HG03520 (cell line): ENCODE results near the gene NR3C2.
"Not testable (repeated sequence)": the region's sequence is repeated elsewhere in the genome, so short reads cannot be mapped to it uniquely, and the experiment has no call there.

Source experiments
- ATAC-seq: cut with Tn5 transposase; IDR thresholded peaks from one replicate; pipeline ENCODE4 v1.9.1; 2021; ENCODE audit warnings: mild to moderate bottlenecking, moderate library complexity; ENCODE audit not compliant: unreplicated experiment

NR3C2 gene

DNA sequence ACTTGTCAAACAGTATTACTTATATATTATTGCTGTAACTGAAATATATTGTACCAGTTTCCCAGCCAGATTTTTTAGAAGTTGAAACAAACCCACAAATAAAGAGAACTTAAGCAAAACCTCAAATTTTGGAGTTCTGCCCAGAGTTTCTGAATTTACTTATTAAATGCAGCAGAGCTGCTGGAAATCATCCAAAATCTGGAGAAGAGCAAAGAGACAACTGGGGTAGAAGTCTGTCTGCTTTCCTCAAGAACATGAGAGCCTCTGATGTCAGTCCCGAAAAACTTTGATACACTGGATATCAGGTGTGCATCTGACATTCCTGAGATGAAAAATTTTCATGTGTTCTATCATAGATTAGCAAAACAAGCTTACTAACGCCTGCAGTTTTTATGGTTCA, 325.9 kb downstream of the NR3C2 start:
- ATAC-seq: no peak

DNA sequence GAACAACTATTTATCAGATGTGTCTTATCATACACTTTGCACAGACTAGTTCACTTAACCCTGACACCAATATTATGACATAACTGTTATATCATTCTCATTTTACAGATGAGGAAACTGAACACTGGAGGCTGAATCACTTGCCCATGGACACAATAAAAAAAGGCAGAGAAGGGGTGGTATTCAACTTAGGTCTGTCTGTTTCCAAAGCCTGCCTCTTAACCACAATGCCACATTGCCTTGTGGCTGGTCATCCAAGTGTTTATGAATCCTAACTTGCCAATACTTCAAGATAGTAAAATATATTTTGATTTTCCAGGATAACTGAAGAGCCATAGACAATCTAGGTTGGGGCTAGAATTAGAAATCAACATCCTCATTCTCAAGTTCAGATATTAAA, 327.8 kb downstream of the NR3C2 start:
- no peak for ATAC-seq

DNA sequence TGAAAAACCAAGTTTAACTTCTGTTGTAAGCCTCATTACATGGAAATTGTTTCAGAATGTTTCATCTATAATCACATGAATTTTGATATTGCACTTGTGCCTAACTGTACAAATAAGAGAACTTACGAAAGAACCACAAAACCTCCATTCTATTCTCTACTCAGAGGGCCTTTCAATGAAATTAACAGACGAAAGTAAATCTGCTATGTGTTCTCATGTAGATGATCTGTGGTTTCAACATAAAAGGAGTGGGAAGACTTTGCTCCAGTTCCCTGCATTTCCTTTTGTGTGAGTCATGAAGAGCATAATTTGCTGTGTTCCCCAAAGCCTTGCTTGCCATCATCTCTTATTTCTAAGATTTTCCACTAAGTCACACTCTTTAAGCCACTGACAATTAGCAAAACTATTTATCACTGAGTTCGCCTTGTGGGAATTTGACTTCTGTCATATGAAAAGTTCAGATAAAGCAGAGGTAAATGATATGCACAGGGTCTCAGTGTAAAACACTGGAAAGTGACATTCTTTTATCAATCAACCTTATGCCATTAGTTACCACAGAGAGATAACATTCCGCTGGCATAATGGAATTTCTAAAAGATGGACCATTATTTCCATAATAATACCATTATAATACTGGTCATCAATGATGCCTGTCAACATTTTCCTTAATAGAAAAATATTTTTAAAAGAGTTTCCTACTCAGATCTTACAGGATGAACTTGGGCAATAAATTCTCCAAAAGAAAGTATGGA, 329.8 kb downstream of the NR3C2 start:
- no peak for ATAC-seq

DNA sequence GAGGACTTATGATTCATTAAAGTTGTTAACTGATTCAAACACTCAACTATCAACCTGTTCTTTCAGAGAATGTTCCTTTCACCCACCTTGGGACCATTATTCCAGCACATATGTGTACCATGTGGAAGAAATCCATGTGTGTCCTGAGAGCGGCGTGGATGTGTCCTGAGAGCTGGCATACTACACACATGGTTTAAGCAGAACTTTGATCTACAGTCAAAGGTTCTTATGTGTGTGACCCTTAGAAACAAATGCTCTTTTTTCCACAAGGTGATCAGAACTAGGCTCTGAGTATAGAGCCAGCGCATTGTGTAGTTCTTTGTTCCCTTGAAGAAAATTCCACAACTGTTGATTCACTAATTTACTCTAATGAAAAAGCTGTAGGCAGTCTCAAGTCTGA, 332.0 kb downstream of the NR3C2 start:
- ATAC-seq: no peak

DNA sequence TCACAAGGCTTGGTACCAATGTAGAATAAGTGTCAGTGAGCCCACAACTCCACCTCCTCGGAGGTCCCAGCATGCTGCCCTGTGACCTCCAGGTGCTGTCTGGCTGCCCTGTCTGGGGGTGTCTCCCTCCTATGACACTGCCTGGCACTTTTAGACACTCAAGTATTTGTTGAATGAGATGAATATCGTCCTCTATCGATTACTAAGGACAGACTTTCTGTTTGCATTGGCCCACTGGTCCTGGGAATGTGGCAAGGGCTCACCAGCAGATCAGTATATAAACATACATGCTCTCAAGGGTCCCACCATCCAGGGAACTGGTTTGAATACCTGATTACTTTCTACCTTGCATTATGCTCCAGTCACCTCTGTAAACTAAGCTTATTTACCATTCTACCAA, 333.0 kb downstream of the NR3C2 start:
- no peak for ATAC-seq

DNA sequence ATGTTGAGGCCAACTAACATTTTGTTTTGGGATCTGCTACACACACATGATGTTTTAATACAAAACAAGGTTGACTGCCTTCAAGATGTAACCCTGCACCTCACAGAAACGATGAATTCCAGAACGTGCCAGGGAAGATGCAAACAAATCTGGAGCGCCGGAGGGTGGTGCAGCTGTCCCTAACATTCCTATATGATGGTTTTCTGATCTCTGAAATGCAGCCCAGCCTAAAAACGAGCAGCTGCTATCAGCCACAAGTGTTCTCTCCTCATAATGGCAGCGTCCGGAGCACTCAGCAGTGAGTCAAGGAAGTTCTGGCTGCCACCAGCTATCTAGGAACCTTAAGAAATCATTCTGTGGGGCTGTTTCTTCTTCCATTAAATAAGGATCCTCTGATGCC, 333.4 kb downstream of the NR3C2 start:
- ATAC-seq: no peak

DNA sequence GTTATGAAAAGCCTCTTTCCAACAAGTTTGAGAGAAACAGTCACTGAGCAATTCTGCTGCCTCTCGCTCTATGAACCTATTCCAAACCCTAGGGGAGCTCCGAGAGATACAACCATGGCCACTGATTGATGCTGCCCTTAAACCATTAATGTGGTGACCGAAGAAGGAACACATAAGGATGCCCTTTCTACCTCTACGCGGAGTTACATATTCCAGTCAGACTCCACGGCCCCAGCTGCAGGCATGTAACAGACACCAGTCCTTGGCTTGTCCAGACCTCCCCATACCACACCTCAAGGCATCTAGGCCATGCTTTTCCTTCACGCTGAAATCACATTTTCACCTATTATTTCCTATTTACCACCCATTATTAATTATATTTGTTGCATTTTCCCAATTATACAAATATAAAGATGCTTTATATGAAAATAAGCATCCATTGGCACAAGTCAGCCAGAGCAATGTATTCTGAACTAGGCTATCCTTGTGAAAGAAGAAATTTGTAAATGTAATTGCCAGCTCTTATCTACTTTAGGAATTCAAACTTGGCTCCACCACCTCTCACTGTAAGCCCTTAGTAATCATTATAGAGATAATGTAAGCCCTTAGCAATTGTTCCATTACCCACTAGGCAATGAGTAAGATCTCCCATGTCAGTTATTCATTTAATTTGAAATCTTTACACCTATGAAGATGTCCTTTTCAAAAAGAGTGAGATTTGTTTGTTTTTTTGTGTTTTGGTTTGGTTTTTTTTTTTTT, 338.4 kb downstream of the NR3C2 start:
- no peak for ATAC-seq

DNA sequence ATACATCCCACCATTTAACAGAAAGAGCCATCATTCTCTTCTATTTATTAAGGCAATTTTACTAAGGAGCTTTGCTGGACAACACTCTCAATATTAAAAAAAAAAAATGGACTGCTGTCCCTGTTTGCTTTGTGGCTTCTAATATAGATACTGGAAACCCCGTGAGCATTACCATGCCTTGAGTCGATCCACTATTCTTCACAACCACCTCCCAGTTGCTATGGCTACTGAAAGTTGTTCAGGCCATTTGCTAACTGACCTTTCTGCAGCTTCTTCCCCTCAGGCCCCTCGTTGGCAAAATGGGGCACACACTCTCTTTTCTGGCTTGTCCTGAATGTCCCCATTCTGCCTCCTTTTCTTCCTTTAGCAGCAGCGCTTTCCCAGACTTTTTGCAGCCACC, 340.4 kb downstream of the NR3C2 start:
- ATAC-seq: no peak

DNA sequence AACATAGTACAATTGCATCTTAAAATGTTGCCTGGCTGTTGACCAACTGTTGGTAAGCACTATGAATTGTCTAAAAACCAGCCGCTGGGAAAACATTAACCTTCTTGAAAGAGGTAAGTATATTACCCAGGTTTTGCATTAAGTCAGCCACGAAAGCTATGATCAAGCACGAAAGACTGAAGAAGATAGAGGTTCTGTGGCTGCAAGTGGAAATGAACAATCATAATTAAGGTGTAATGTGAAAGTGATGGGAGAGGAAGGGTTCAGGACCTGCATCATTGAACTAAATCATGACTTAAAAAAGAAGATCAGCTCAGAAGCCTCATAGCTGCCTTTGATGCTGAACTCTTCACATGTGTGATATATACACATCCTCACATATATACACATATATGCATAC, 341.0 kb downstream of the NR3C2 start:
- ATAC-seq: no peak

DNA sequence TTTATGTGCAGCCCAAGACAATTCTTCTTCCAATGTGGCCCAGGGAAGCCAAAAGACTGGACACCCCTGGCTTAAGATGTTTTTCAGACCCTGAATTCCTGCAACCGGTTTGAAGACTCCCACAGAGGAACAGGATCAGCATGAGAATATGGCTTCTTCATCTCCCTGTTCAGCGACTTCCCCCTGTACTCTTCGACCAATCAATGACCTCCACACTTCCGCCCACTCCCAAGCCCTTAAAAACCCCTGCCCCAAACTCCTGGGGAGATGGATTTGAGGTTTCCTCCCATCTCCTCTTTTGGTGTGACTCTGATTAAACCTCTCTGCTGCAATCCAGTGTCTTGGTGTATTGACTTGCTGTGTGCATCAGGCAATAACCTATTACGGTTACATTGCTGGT, 344.4 kb downstream of the NR3C2 start:
- no peak for ATAC-seq

DNA sequence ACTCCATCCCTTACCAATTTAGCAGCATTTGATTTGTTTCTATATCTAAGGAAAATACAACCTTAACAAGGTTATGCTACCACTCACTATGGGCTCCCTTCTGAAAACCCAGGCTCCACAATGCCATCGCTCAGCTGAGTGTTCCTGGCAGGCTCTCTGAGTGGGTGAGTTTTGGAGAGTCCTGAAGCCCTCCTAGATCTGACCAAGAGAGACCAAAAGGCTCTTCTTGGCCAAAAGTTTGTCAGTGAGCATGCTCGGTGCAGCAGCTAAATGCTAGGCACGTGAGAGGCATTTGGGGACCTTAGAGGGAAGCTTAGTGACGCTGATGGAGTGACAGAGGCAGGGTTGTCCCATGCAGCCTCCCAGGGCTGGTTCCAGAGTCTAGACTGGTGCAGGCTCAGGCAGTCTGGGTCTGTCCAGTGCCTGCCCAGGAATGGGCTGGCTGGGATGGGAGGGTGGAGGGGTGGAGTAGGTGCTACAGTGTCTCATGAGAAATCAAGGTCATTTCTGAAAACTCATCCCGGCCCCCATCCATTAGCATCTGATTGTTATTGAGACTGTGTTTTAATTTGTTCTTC, 346.8 kb downstream of the NR3C2 start:
- no peak for ATAC-seq

DNA sequence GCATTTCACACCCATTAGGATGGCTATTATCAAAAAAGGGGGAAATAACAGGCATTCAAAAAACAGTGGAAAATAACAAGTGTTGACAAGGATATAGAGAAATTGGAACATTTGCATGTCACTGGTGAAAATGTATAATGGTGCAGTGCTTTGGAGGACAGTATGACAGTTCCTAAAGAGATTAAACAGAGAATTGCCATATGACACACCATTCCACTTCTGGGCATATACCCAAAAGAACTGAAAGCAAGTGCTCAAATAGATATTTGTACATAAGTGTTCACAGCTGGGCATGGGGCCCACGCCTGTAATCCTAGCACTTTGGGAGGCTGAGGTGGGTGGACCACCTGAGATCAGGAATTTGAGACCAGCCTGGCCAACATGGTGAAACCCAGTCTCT, 348.1 kb downstream of the NR3C2 start:
- no peak for ATAC-seq

DNA sequence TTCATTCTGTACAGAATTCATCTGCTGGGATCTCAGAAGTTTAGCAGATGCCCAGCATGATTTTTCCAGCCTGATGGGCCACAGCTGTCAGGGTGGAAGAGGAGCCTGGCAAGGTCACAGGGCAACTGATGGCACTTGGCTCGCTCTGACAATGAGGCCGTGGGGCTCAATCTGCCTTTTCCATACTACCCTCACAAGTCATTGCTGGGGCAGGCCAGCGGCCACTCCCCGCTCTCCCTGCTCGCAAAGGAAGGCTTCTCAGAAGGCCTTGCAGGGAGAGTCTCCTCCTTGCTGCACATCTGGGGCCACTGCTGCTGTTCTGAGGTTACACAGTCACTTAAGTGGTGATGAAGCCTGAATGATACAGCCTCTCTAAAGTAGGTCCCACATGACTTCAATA, 349.1 kb downstream of the NR3C2 start:
- no peak for ATAC-seq

DNA sequence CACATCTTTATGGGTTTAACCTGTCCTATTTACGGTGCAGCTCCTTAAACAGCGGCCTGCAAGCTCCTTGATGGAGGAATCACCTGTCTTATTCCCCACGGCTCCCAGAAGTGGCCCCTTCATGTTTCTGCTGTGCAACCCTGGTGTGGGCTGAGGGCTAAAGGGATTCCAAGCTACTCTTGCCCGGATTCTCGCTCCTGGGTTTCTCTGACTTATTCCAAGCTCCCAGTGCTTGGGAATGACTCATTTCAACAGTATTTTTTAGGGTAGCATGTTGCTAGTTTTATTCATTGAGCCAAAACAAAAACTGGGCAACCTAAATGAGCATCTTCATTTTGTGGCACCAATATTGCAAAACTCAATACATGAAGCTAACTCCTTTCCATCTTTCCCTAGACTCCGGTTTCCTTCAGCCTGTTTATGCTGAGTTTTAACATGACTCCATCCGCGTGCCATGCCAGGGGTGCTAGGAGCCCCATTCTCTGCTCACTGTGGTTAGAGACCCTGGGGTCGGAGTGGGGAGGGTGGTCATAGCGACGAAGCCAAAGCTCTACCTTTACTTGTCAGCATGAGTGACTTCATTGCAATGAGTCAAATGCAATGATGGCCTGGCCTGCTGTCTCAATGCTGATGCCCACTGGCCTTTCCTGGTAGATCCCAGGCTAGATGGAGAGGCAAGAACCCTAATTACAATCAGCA, 349.7 kb downstream of the NR3C2 start:
- ATAC-seq: no peak

DNA sequence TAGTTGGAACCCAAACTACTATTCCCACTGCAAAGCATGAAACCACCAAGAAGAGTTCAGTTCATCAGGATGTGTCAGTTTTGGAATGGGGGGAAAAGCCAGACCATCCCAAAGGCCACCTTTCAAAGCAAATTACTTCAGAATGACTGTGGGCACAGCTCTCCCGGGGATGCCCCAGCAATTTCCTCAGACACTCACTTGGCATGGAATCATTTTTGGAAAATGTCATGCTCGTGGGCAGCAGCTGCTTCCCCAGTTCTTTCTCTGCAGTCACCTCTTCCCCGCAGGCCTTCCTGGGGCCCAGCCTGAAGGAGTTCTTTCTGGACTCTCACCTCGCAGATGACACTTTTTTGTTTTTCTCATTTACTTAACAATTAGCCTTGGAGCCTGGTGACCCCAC, 350.3 kb downstream of the NR3C2 start:
- no peak for ATAC-seq

DNA sequence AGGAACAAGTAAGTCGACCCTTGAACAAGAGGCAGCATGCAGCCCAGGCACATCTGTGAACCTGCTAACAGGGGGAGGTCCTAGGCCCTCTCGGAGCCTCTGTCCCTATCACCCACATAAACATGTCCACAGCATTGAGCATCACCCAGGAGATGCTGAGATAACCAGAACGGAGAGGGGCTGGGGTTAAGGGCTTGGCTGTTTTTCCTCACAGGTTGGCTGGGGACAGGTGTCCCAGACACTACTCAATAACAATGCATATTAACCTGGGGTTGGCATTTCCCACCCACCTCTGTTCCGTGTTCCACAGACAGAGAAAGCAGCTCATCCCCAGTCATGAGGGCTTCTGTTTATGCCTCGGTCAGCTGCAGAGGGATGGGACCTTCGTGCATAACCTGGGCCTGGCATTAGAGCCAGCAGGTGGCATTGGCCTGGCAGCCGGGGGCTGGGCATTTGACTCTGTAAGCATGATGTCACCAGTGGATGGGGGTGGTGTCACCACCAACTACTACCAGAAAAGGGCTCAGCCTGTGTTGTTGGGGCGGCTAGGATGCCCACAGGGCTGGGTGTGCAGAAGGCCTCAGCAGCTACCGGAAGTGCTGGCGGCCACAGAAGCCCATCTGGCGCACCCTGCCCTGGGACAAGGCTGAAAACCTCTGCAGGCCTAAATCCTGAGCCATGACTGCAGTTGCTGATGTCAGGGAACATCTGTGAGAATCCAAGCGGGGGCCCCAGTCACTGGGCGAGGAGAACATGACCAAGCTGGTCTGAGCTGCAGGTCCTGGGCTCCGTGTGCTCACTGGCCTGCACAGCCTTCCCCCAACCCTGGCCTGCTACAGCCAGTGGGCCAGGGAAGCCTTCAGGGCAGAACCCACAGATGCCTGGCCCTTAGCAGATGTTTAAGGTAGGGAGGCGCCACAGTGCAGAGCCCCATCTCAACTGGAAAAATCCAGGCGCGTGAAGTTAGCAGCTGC, 351.4 kb downstream of the NR3C2 start:
- no peak for ATAC-seq

DNA sequence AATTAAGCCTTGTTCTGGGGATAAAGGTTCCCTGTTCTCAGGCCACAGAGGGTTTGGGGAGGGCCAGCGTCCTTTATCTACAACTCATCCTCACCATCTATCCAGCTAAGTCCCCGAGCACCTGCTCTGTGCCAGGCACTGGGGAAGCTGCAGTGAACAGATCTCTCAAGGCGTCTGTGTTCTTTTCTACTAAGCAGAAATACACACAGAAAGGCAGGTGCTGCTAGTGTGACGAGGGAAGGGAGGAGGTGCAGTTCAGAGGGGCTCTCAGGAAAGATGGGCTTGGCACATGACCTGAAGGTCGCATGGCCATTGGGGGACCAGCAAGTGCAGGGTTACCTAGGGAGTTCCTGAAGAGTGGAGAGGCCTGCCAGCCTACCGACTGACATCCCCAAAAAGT, 352.2 kb downstream of the NR3C2 start:
- ATAC-seq: no peak

DNA sequence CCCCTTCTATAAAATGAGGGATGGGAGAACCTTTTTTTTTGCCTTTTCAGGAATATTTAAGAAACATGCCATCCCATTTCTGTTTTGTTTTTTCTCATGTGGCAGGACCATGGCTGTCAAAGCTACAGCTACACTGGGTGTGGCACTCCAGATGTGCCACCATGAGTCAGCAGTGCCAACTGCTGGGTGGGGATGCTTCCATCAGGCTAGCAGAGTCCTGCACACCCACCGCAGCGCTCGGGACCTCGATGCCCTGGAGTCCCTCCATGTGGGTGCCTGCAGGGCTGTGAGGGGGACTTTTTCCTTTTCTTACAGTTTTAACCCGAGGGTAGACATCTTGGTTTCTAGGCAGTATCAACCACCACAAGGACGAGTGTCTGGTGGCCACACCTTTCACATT, 352.6 kb downstream of the NR3C2 start:
- no peak for ATAC-seq

DNA sequence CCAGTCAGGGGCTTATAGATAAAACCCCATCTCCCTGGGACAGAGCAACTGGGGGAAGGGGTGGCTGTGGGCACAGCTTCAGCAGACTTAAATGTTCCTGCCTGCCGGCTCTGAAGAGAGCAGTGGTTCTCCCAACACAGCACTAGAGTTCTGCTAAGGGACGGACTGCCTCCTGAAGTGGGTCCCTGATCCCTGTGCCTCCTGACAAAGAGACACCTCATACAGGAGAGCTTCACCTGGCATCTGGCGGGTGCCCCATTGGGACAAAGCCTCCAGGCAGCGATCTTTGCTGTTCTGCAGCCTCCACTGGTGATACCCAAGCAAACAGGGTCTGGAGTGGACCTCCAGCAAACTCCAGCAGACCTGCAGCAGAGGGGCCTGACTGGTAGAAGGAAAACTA, 359.1 kb downstream of the NR3C2 start:
- ATAC-seq: not testable (repeated sequence)

DNA sequence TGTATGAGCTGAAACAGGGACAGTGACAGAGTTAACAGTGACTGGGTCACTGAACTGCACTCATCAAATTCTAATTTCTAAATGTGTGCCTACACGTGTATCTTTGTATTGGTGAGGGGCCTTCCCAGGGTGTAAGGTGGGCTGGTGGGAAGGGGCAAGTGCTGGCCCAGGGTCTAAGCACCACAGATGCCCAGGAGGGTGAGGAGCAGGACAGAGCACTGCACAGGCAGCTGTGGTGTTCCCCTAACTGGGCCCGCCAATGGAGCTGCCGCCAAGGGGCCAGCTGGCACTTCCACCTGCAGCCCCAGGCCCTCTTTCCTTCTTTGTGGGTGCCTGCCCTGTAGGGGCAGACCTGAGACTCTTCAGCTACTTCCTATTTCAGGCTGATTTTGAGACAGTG, 360.5 kb downstream of the NR3C2 start:
- no peak for ATAC-seq

DNA sequence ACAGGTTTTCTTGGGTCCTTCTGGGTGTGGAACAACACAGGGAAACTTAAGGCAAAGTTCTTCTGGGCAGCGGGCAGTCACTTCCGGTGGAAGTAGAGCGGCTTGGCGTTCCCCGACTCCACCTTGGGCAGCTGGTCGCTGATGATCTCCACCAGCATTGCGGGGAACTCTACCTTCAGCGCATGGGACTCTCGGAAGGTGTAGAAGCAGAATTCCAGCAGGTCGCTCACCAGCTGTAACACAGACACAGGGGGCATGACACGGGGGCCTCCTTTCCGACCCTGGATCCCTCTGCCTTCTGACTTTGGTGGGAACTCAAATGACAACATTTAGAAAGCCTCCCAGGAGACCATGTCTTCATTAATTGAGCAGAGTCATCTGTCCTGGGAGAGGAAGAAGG, 360.9 kb downstream of the NR3C2 start:
- no peak for ATAC-seq
